Muscle layer of duodenum (tissue), 2 donors: ENCODE data around the gene ZNF613.

ENCODE experiments used
- H3K27ac ChIP-seq: one replicate; pipeline ENCODE4 v1.7.0; 2013; ENCODE audit warnings: mild to moderate bottlenecking, low read length
- H3K27me3 ChIP-seq: one replicate; pipeline ENCODE4 v1.7.0; 2013; ENCODE audit warnings: low read depth, mild to moderate bottlenecking, control low read depth, low read length
- H3K36me3 ChIP-seq, 2 donors: one replicate each; pipeline ENCODE4 v1.7.0; 2013; ENCODE audit warnings: low read length in 2 of 2, control low read depth in 1 of 2, mild to moderate bottlenecking in 1 of 2; ENCODE audit not compliant: insufficient read depth in 2 of 2, control insufficient read depth in 1 of 2
- H3K4me1 ChIP-seq, 2 donors: one replicate each; pipeline ENCODE4 v1.7.0; 2013; ENCODE audit warnings: low read length in 2 of 2, mild to moderate bottlenecking in 2 of 2, control low read depth in 1 of 2, moderate library complexity in 1 of 2; ENCODE audit not compliant: insufficient read depth in 2 of 2, control insufficient read depth in 1 of 2
- H3K4me3 ChIP-seq, 2 donors: one replicate each; pipeline ENCODE4 v1.7.0; 2013; ENCODE audit warnings: low read length in 2 of 2, low read depth in 1 of 2, mild to moderate bottlenecking in 1 of 2
- H3K9me3 ChIP-seq, 2 donors: one replicate each; pipeline ENCODE4 v1.7.0; 2013; ENCODE audit warnings: low read length in 2 of 2, control low read depth in 1 of 2, mild to moderate bottlenecking in 1 of 2; ENCODE audit not compliant: control insufficient read depth in 1 of 2
- donor health status: healthy.

ZNF613 gene

GRCh38 chr19:51926784-51927741, at the start of gene ZNF613:
Gene ZNF613 (plus strand): TSS chr19:51927472. CDS start chr19:51936221, 8,749 bp downstream.
- peak within 1 kb of the TSS; percentile 77 for H3K27ac ChIP-seq
- H3K36me3 ChIP-seq: peaks cover 19 to 26% of the 10 kb centered on the region in 2 donors
- peaks cover 20 to 29% of the 10 kb centered on the region in 2 donors for H3K9me3 ChIP-seq
- H3K4me3 ChIP-seq: peak within 1 kb of the TSS; percentile 70 to 95
- peaks cover 0 to 7% of the 10 kb centered on the region in 2 donors for H3K4me1 ChIP-seq
- no peaks in the 10 kb centered on the region for H3K27me3 ChIP-seq

GRCh38 chr19:51882518-51882917, 44.8 kb upstream of the ZNF613 start:
- H3K4me1 ChIP-seq: peaks cover 0 to 7% of the 10 kb centered on the region in 2 donors
- H3K27me3 ChIP-seq: no peaks in the 10 kb centered on the region
- H3K27ac ChIP-seq: no peak overlapping the region
- H3K9me3 ChIP-seq: peaks cover 19 to 21% of the 10 kb centered on the region in 2 donors
- H3K36me3 ChIP-seq: peaks cover 19 to 38% of the 10 kb centered on the region in 2 donors
- H3K4me3 ChIP-seq: no peak overlapping the region

- peaks cover 27 to 37% of the 10 kb centered on the region in 2 donors for H3K9me3 ChIP-seq
- peaks cover 12 to 29% of the 10 kb centered on the region in 2 donors for H3K36me3 ChIP-seq
- no peak overlapping the region for H3K4me3 ChIP-seq
- H3K4me1 ChIP-seq: peaks cover 0 to 7% of the 10 kb centered on the region in 2 donors
- H3K27me3 ChIP-seq: no peaks in the 10 kb centered on the region
- no peak overlapping the region for H3K27ac ChIP-seq
Measured at GRCh38 chr19:51884713-51885112, 42.6 kb upstream of the ZNF613 start.

- Histone ChIP-seq H3K27me3 (no peaks in the 10 kb centered on the region), H3K9me3 (peaks cover 45 to 51% of the 10 kb centered on the region in 2 donors), H3K36me3 (peaks cover 20 to 43% of the 10 kb centered on the region in 2 donors), H3K4me1 (peaks cover 0 to 7% of the 10 kb centered on the region in 2 donors), H3K4me3 (peak within 1 kb of the TSS; percentile 69 to 72), H3K27ac (peak within 1 kb of the TSS; percentile 71)
Measured at GRCh38 chr19:51887522-51888498, 39.5 kb upstream of the ZNF613 start, which contains the start of gene ZNF577. Gene ZNF577 (minus strand): TSS chr19:51887951. CDS start chr19:51880382, 7,569 bp downstream.

- Histone ChIP-seq H3K9me3 (peaks cover 64 to 71% of the 10 kb centered on the region in 2 donors), H3K36me3 (peaks cover 40 to 65% of the 10 kb centered on the region in 2 donors), H3K27ac (no peak overlapping the region), H3K27me3 (no peaks in the 10 kb centered on the region), H3K4me3 (peak overlapping the region in 1 of 2 donors; percentile 58), H3K4me1 (peaks cover 0 to 7% of the 10 kb centered on the region in 2 donors)
Measured at GRCh38 chr19:51889934-51890333, 37.3 kb upstream of the ZNF613 start.

- H3K9me3 ChIP-seq: peaks cover 68 to 71% of the 10 kb centered on the region in 2 donors
- H3K36me3 ChIP-seq: peaks cover 48 to 78% of the 10 kb centered on the region in 2 donors
- H3K4me1 ChIP-seq: peaks cover 0 to 7% of the 10 kb centered on the region in 2 donors
- H3K27me3 ChIP-seq: no peaks in the 10 kb centered on the region
- H3K27ac ChIP-seq: no peak overlapping the region
- peak overlapping the region; percentile 1 to 58 for H3K4me3 ChIP-seq
Measured at GRCh38 chr19:51891193-51891747, 36.0 kb upstream of the ZNF613 start.

GRCh38 chr19:51901860-51902259, 25.4 kb upstream of the ZNF613 start:
- peaks cover 22 to 31% of the 10 kb centered on the region in 2 donors for H3K9me3 ChIP-seq
- H3K4me3 ChIP-seq: no peak overlapping the region
- no peaks in the 10 kb centered on the region for H3K27me3 ChIP-seq
- H3K27ac ChIP-seq: no peak overlapping the region
- peaks cover 0 to 8% of the 10 kb centered on the region in 2 donors for H3K4me1 ChIP-seq
- H3K36me3 ChIP-seq: peaks cover 33 to 45% of the 10 kb centered on the region in 2 donors

GRCh38 chr19:51903192-51903591, 24.1 kb upstream of the ZNF613 start:
- H3K36me3 ChIP-seq: peaks cover 21 to 31% of the 10 kb centered on the region in 2 donors
- H3K4me3 ChIP-seq: peak overlapping the region; percentile 23 to 75
- H3K9me3 ChIP-seq: peaks cover 22 to 28% of the 10 kb centered on the region in 2 donors
- H3K4me1 ChIP-seq: peaks cover 0 to 8% of the 10 kb centered on the region in 2 donors
- no peak overlapping the region for H3K27ac ChIP-seq
- no peaks in the 10 kb centered on the region for H3K27me3 ChIP-seq

- Histone ChIP-seq H3K27ac (peak within 1 kb of the TSS; percentile 83), H3K27me3 (no peaks in the 10 kb centered on the region), H3K4me3 (peak within 1 kb of the TSS; percentile 75 to 98), H3K4me1 (peaks cover 0 to 8% of the 10 kb centered on the region in 2 donors), H3K36me3 (peaks cover 13 to 18% of the 10 kb centered on the region in 2 donors), H3K9me3 (peaks cover 16 to 32% of the 10 kb centered on the region in 2 donors)
Measured at GRCh38 chr19:51904331-51905165, 22.7 kb upstream of the ZNF613 start, which contains the start of gene ZNF649. Gene ZNF649 (minus strand): TSS chr19:51905017. CDS start chr19:51900107, 4,910 bp downstream.

- H3K4me3 ChIP-seq: peak overlapping the region; percentile 75 to 98
- H3K36me3 ChIP-seq: peaks cover 6 to 11% of the 10 kb centered on the region in 2 donors
- H3K9me3 ChIP-seq: peaks cover 10 to 28% of the 10 kb centered on the region in 2 donors
- H3K4me1 ChIP-seq: peaks cover 0 to 8% of the 10 kb centered on the region in 2 donors
- no peak overlapping the region for H3K27ac ChIP-seq
- no peaks in the 10 kb centered on the region for H3K27me3 ChIP-seq
Measured at GRCh38 chr19:51905206-51905605, 22.1 kb upstream of the ZNF613 start.
